Smooth muscle cell (in vitro differentiated cells): ENCODE results near the gene CFAP299. TPM values are rescaled to one million over a fixed set of nuclear protein-coding genes. Genes with fewer than 3 reads are reported as not detected.
"Not testable (repeated sequence)": the region's sequence is repeated elsewhere in the genome, so short reads cannot be mapped to it uniquely, and the experiment has no call there.

Experiments
- DNase-seq: peaks from one replicate; lab custom pipeline; 2025; ENCODE audit not compliant: unreplicated experiment; lab: John Stamatoyannopoulos, UW
- H2AFZ ChIP-seq: fragments of 200-600 bp; sonication (generic); 2 replicates; pipeline ENCODE4 v1.6.0; 2016; ENCODE audit warnings: antibody characterized with exemption, low read depth, mild to moderate bottlenecking
- H3F3A ChIP-seq: fragments of 200-600 bp; sonication (generic); 2 replicates; pipeline ENCODE4 v1.6.0; 2017; ENCODE audit warnings: antibody characterized with exemption, low read depth
- H3K27ac ChIP-seq: fragments of 200-600 bp; sonication (generic); 2 replicates; pipeline ENCODE4 v1.5.1; 2016; ENCODE audit warnings: low read depth, mild to moderate bottlenecking
- H3K27me3 ChIP-seq: fragments of 200-600 bp; sonication (generic); 2 replicates; pipeline ENCODE4 v1.6.1; 2016; ENCODE audit warnings: low read depth, mild to moderate bottlenecking
- H3K36me3 ChIP-seq: fragments of 200-600 bp; sonication (generic); 2 replicates; pipeline ENCODE4 v1.5.1; 2016; ENCODE audit warnings: low read depth
- H3K4me1 ChIP-seq: fragments of 200-600 bp; sonication (generic); 2 replicates; pipeline ENCODE4 v1.5.1; 2016; ENCODE audit warnings: low read depth
- H3K4me2 ChIP-seq: fragments of 200-600 bp; sonication (generic); 2 replicates; pipeline ENCODE4 v1.6.0; 2016; ENCODE audit warnings: mild to moderate bottlenecking
- H3K4me3 ChIP-seq: fragments of 200-600 bp; sonication (generic); 2 replicates; pipeline ENCODE4 v1.5.1; 2016; ENCODE audit warnings: mild to moderate bottlenecking
- H3K79me2 ChIP-seq: fragments of 200-600 bp; sonication (generic); 2 replicates; pipeline ENCODE4 v1.6.0; 2016; ENCODE audit warnings: low read depth, mild to moderate bottlenecking
- H3K9ac ChIP-seq: fragments of 200-600 bp; sonication (generic); 2 replicates; pipeline ENCODE4 v1.6.0; 2016; ENCODE audit warnings: low read depth
- H3K9me3 ChIP-seq: fragments of 200-600 bp; sonication (generic); replicated peaks from 2 replicates; pipeline ENCODE4 v1.5.1; 2016; ENCODE audit warnings: low read depth
- H4K20me1 ChIP-seq: fragments of 200-600 bp; sonication (generic); 2 replicates; pipeline ENCODE4 v1.6.0; 2016; ENCODE audit warnings: low read depth
- WGBS: methylation state at CpG from one replicate; pipeline ENCODE4 v1.1.7; 2016; ENCODE audit warnings: low lambda C conversion rate; 5-methylcytosine and 5-hydroxymethylcytosine counted together
- polyA plus RNA-seq: library from polyadenylated mRNA; unstranded; fragments of >200 nt; fragmentation: Nextera tagmentation; extraction: Ambion mirVana; gene quantifications from 2 replicates; pipeline ENCODE4 v1.2.1, GENCODE V29; 2016
- total RNA-seq: library from RNA; depleted of rRNA; stranded (reverse); fragments of >200 nt; gene quantifications from 2 replicates; pipeline ENCODE4 v1.2.3, GENCODE V29; 2014
- TF ChIP-seq, protein P1 (sequence below): fragments of 200-600 bp; sonication (generic); IDR thresholded peaks from 2 replicates; pipeline ENCODE4 v1.5.1; 2017; ENCODE audit warnings: borderline replicate concordance, mild to moderate bottlenecking, antibody characterized with exemption; ENCODE audit not compliant: insufficient read depth, poor library complexity, severe bottlenecking

The CFAP299 gene
- not detected in 2 replicates for total RNA-seq
- not detected in 2 replicates for polyA plus RNA-seq

DNA sequence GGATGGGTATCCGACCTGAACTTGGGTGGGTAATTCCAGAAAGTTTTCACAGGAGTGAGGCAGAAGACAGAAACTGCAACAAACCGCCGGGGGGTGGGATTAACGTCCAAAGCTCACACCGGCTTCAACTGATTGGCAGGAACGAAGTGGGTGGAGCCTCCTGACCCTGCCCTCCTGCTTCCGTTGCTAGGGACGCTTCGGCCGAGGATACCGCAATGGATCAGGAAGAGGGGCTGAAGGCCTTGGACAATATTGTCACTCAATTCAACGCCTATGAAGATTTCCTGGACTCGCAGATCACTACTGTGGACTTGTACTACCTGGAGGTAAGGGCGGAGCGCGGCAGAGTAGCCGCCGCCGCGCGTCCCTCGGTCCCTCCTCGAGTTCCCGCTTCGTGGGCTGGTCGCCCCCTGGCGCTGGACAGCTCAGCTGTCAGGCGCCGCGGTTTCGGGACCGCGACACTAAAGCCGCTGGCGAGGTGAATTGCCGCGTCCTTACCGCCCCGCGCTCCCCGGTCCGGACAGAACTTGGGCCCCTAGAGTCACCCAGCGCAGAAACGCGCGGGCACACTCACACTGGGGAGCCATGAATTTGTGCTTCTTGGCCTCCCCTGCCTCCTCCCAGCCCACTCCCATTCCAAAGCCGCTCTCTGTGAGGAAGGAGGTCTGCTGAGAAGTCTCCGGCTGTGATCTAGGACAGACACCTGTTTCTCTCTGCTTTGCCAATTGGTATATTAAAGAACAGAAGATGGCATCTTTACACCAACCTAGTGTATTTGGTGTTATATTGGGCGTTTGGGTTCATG is at the start of gene CFAP299:
Gene CFAP299 (plus strand): TSS at position 177 of the 805 bp plus-strand sequence.
- H3K9me3 ChIP-seq: no peaks in the 10 kb centered on the region
- H3K36me3 ChIP-seq: no peaks in the 10 kb centered on the region
- peaks cover 3% of the 10 kb centered on the region for H3K4me1 ChIP-seq
- TF ChIP-seq, protein P1, sequence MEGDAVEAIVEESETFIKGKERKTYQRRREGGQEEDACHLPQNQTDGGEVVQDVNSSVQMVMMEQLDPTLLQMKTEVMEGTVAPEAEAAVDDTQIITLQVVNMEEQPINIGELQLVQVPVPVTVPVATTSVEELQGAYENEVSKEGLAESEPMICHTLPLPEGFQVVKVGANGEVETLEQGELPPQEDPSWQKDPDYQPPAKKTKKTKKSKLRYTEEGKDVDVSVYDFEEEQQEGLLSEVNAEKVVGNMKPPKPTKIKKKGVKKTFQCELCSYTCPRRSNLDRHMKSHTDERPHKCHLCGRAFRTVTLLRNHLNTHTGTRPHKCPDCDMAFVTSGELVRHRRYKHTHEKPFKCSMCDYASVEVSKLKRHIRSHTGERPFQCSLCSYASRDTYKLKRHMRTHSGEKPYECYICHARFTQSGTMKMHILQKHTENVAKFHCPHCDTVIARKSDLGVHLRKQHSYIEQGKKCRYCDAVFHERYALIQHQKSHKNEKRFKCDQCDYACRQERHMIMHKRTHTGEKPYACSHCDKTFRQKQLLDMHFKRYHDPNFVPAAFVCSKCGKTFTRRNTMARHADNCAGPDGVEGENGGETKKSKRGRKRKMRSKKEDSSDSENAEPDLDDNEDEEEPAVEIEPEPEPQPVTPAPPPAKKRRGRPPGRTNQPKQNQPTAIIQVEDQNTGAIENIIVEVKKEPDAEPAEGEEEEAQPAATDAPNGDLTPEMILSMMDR: peak; percentile 52
- H3F3A ChIP-seq: no peaks in the 10 kb centered on the region
- H2AFZ ChIP-seq: peak within 1 kb of the TSS; percentile 92
- DNase-seq: peak; percentile 42
- peaks cover 74% of the 10 kb centered on the region for H3K27me3 ChIP-seq
- 2% methylated on average over 47 of the region's 49 CpGs for WGBS
- no peak within 1 kb of the TSS for H3K9ac ChIP-seq
- no peaks in the 10 kb centered on the region for H4K20me1 ChIP-seq
- no peak within 1 kb of the TSS for H3K27ac ChIP-seq
- peak within 1 kb of the TSS; percentile 71 for H3K4me3 ChIP-seq
- H3K4me2 ChIP-seq: peak within 1 kb of the TSS; percentile 88
- H3K79me2 ChIP-seq: no peaks in the 10 kb centered on the region

DNA sequence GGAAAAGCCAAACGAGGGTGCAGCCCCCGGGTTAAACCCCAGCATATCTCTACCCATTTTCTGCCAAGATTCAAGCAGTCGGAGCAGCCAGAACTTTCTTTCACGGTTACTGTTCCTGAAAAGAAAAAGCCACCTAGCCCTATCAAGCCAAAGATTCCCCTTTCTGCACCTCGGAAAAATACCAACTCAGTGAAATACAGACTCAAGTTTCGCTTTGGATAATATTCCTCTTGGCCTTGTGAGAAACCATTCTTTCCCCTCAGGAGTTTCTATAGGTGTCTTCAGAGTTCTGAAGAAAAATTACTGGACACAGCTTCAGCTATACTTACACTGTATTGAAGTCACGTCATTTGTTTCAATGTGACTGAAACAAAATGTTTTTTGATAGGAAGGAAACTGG is 49.1 kb upstream of the CFAP299 start:
- Histone ChIP-seq H3K9ac (no peak overlapping the region), H3F3A (no peaks in the 10 kb centered on the region), H3K79me2 (no peaks in the 10 kb centered on the region), H4K20me1 (no peaks in the 10 kb centered on the region), H3K4me1 (no peaks in the 10 kb centered on the region), H3K4me3 (no peak overlapping the region), H3K36me3 (no peaks in the 10 kb centered on the region), H3K4me2 (no peak overlapping the region), H3K27ac (no peak overlapping the region), H3K27me3 (peaks cover 17% of the 10 kb centered on the region), H2AFZ (no peak overlapping the region), H3K9me3 (no peaks in the 10 kb centered on the region)
- DNase-seq: no peak
- TF ChIP-seq, protein P1: no peak
- 76% methylated on average over 7 of the region's 7 CpGs for WGBS

DNA sequence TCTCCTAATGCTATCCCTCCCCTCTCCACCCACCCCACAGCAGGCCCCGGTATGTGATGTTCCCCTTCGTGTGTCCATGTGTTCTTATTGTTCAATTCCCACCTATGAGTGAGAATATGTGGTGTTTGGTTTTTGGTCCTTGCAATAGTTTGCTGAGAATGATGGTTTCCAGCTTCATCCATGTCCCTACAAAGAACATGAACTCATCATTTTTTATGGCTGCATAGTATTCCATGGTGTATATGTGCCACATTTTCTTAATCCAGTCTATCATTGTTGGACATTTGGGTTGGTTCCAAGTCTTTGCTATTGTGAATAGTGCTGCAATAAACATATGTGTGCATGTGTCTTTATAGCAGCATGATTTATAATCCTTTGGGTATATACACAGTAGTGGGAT is 44.9 kb upstream of the CFAP299 start:
- H3K9me3 ChIP-seq, H3F3A ChIP-seq, H4K20me1 ChIP-seq, H3K27ac ChIP-seq, DNase-seq, H3K79me2 ChIP-seq, H3K4me2 ChIP-seq, H3K4me1 ChIP-seq, H3K36me3 ChIP-seq, H2AFZ ChIP-seq, H3K4me3 ChIP-seq, H3K9ac ChIP-seq: not testable (repeated sequence)
- WGBS: 100% methylated on average over 2 of the region's 2 CpGs
- peaks cover 18% of the 10 kb centered on the region for H3K27me3 ChIP-seq

DNA sequence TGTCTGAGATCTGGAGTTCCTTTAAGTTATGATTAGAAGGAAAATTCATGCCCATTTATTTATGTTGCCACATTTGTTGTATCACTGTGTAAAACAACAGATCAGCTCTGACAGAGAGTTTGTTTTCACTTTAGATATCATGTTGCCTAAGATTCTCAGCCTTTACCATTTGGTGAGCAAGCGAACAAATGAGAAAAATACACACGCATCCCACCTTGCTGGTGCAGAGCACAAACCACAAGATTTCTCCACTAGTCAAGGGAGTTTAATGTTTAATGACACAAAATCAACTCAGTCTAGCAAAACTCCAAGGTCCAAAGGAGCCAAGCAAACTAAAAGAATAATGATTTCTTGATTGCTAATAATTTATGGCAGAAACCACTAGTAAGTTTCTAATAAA is 41.3 kb upstream of the CFAP299 start:
- no peaks in the 10 kb centered on the region for H3K79me2 ChIP-seq
- TF ChIP-seq, protein P1: no peak
- H3K9ac ChIP-seq: no peak overlapping the region
- no peak overlapping the region for H3K27ac ChIP-seq
- H3K4me3 ChIP-seq: no peak overlapping the region
- 98% methylated on average over 2 of the region's 2 CpGs for WGBS
- H3K27me3 ChIP-seq: peaks cover 23% of the 10 kb centered on the region
- no peaks in the 10 kb centered on the region for H3K9me3 ChIP-seq
- no peak for DNase-seq
- H2AFZ ChIP-seq: no peak overlapping the region
- H3F3A ChIP-seq: no peaks in the 10 kb centered on the region
- no peaks in the 10 kb centered on the region for H3K36me3 ChIP-seq
- no peaks in the 10 kb centered on the region for H3K4me1 ChIP-seq
- H3K4me2 ChIP-seq: no peak overlapping the region
- H4K20me1 ChIP-seq: no peaks in the 10 kb centered on the region
